Hepatocyte (in vitro differentiated cells): Measurements from ENCODE around the gene KDM4C. TPM values are rescaled to one million over a fixed set of nuclear protein-coding genes. Genes with fewer than 3 reads are reported as not detected.

ENCODE experiments used
- DNase-seq: peaks from one replicate; pipeline ENCODE4 v3.0.0-alpha.2; 2016; ENCODE audit warnings: low spot score
- H2AFZ ChIP-seq: fragments of 200-600 bp; sonication (generic); 2 replicates; pipeline ENCODE4 v1.6.0; 2016; ENCODE audit warnings: antibody characterized with exemption, mild to moderate bottlenecking
- H3K27ac ChIP-seq: fragments of 200-600 bp; sonication (generic); 2 replicates; pipeline ENCODE4 v1.5.1; 2016; ENCODE audit warnings: mild to moderate bottlenecking
- H3K27me3 ChIP-seq: fragments of 200-600 bp; sonication (generic); 2 replicates; pipeline ENCODE4 v1.6.1; 2016
- H3K36me3 ChIP-seq: fragments of 200-600 bp; sonication (generic); replicated peaks from 2 replicates; pipeline ENCODE4 v1.5.1; 2016; ENCODE audit warnings: low read depth; ENCODE audit not compliant: insufficient read depth
- H3K4me1 ChIP-seq: fragments of 200-600 bp; sonication (generic); 2 replicates; pipeline ENCODE4 v1.5.1; 2016; ENCODE audit warnings: mild to moderate bottlenecking, moderate library complexity; ENCODE audit not compliant: insufficient read depth
- H3K4me2 ChIP-seq: fragments of 200-600 bp; sonication (generic); 2 replicates; pipeline ENCODE4 v1.6.0; 2016
- H3K4me3 ChIP-seq: fragments of 200-600 bp; sonication (generic); 2 replicates; pipeline ENCODE4 v1.5.1; 2016; ENCODE audit warnings: mild to moderate bottlenecking
- H3K79me2 ChIP-seq: fragments of 200-600 bp; sonication (generic); 2 replicates; pipeline ENCODE4 v1.6.0; 2017; ENCODE audit warnings: mild to moderate bottlenecking
- H3K9me2 ChIP-seq: fragments of 200-600 bp; sonication (generic); replicated peaks from 2 replicates; pipeline ENCODE4 v1.6.0; 2017; ENCODE audit warnings: mild to moderate bottlenecking; ENCODE audit not compliant: insufficient read depth
- H3K9me3 ChIP-seq: fragments of 200-600 bp; sonication (generic); 2 replicates; pipeline ENCODE4 v1.5.1; 2016; ENCODE audit warnings: low read depth, mild to moderate bottlenecking
- H4K20me1 ChIP-seq: fragments of 200-600 bp; sonication (generic); 2 replicates; pipeline ENCODE4 v1.6.0; 2016; ENCODE audit warnings: mild to moderate bottlenecking; ENCODE audit not compliant: insufficient read depth, poor library complexity, severe bottlenecking
- EZH2 ChIP-seq: fragments of 200-600 bp; sonication (generic); IDR thresholded peaks from 2 replicates; pipeline ENCODE4 v1.6.1; 2016; ENCODE audit warnings: antibody characterized with exemption, mild to moderate bottlenecking, borderline replicate concordance
- EZH2phosphoT487 ChIP-seq: fragments of 200-600 bp; sonication (generic); IDR thresholded peaks from one replicate; pipeline ENCODE4 v1.6.1; 2018; ENCODE audit warnings: antibody characterized with exemption, mild to moderate bottlenecking, low read depth, moderate library complexity; ENCODE audit not compliant: unreplicated experiment, severe bottlenecking
- WGBS: methylation state at CpG from one replicate; pipeline ENCODE4 v1.1.6; 2016; ENCODE audit warnings: low lambda C conversion rate; ENCODE audit errors: missing lambda C conversion rate; 5-methylcytosine and 5-hydroxymethylcytosine counted together
- polyA plus RNA-seq: library from polyadenylated mRNA; unstranded; fragments of >200 nt; fragmentation: Nextera tagmentation; extraction: Ambion mirVana; gene quantifications from 2 replicates; pipeline ENCODE4 v1.2.1, GENCODE V29; 2016
- total RNA-seq: library from RNA; depleted of rRNA; stranded (reverse); fragments of >200 nt; gene quantifications from 2 replicates; pipeline ENCODE4 v1.2.3, GENCODE V29; 2014
- TF ChIP-seq, protein P1 (sequence below): fragments of 200-600 bp; sonication (generic); IDR thresholded peaks from 2 replicates; pipeline ENCODE4 v1.5.1; 2016; ENCODE audit warnings: antibody characterized with exemption, mild to moderate bottlenecking; ENCODE audit not compliant: poor library complexity

KDM4C gene
- total and polyA plus RNA-seq, 2 experiments from 2014 or later = 16.1 to 28.7 TPM

DNA sequence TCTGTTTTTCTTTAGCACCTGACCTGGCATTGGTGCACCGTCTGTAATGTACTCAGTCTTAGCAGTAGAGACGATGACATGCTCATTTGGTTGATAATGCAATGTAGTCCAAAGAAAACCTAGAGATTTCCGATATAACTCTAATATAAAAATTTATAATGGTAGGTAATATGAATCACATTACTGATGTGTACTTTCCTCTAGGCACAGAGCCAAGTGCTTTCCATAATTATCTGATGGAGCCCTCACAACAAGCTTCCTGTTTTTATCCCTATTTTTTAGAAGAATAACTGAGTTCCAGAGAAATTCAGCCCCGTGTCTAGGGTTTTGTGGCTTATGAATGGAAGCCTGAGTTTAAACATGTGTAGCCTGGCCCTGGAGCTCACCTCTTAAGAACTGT lies 53.7 kb downstream of the KDM4C start:
- no peaks in the 10 kb centered on the region for H4K20me1 ChIP-seq
- no peaks in the 10 kb centered on the region for H3K9me3 ChIP-seq
- no peaks in the 10 kb centered on the region for H3K79me2 ChIP-seq
- H2AFZ ChIP-seq = no peak overlapping the region
- no peak overlapping the region for H3K4me2 ChIP-seq
- no peak overlapping the region for H3K4me3 ChIP-seq
- H3K27me3 ChIP-seq = no peaks in the 10 kb centered on the region
- no peak overlapping the region for H3K27ac ChIP-seq
- no peaks in the 10 kb centered on the region for H3K4me1 ChIP-seq
- H3K36me3 ChIP-seq = no peaks in the 10 kb centered on the region
- no peak for DNase-seq
- TF ChIP-seq EZH2 (no peak), EZH2phosphoT487 (no peak)
- TF ChIP-seq, protein P1, sequence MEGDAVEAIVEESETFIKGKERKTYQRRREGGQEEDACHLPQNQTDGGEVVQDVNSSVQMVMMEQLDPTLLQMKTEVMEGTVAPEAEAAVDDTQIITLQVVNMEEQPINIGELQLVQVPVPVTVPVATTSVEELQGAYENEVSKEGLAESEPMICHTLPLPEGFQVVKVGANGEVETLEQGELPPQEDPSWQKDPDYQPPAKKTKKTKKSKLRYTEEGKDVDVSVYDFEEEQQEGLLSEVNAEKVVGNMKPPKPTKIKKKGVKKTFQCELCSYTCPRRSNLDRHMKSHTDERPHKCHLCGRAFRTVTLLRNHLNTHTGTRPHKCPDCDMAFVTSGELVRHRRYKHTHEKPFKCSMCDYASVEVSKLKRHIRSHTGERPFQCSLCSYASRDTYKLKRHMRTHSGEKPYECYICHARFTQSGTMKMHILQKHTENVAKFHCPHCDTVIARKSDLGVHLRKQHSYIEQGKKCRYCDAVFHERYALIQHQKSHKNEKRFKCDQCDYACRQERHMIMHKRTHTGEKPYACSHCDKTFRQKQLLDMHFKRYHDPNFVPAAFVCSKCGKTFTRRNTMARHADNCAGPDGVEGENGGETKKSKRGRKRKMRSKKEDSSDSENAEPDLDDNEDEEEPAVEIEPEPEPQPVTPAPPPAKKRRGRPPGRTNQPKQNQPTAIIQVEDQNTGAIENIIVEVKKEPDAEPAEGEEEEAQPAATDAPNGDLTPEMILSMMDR = no peak
- no peaks in the 10 kb centered on the region for H3K9me2 ChIP-seq
- 93% methylated on average over 4 of the region's 4 CpGs for WGBS

DNA sequence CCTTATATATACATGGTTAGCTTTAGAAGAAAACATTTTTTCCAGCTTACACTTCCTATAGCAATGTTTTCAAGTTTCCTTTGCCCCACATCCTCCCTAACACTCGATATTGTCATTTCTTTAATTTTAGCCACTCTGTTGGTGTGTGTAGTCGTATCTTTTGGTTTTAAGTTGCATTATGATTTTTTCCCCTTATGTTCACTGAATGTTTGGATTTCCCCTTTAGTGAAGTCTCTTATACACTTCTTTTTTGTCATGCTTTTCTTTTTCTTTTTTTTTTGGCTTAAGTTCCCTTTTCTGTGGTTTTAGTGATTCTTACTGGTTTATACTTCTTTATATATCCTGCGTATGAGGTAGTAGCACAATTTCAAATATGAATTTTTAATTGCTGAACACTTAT lies 58.8 kb downstream of the KDM4C start:
- Histone ChIP-seq H3K36me3 (no peaks in the 10 kb centered on the region), H3K4me1 (peaks cover 6% of the 10 kb centered on the region), H3K79me2 (peaks cover under 1% of the 10 kb centered on the region), H4K20me1 (no peaks in the 10 kb centered on the region), H3K4me3 (no peak overlapping the region), H3K9me2 (no peaks in the 10 kb centered on the region), H3K9me3 (no peaks in the 10 kb centered on the region), H3K27ac (no peak overlapping the region), H3K4me2 (no peak overlapping the region), H3K27me3 (no peaks in the 10 kb centered on the region), H2AFZ (no peak overlapping the region)
- no peak for DNase-seq
- TF ChIP-seq EZH2 (no peak), EZH2phosphoT487 (no peak)
- TF ChIP-seq, protein P1 = no peak
- WGBS = 98% methylated on average over 3 of the region's 3 CpGs

DNA sequence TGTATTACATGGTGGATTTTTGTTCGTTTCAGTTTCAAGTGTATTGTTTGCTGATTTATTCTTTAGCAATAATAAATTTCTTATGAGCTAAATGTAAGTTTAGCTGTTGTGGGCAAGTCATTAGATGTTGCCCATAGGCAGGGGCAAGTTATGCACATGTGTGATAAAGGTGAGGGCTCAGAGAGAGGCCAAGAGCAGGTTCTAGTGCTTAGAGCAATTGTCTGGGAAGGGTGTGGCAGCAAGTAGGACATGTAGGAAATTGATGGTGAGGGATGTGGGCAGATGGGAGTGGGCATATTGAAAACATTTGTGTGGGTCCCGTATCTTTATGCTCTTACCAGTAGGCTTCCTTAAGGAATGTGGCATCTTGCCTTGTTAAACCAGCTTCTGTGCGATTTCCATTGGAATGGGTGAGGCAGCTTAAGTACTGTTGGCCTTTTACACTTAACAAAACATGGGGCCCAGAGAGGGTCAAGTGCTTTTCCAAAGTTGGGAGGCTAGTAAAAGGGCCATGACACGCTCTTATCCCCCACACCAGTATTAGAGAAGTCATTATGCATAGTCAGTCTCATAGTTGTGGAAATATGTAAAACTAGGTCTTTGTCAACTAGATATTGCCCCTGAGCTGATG lies 60.6 kb downstream of the KDM4C start:
- no peak for DNase-seq

More for the DNA sequence above, 60.6 kb downstream of the KDM4C start:
- no peak overlapping the region for H3K4me2 ChIP-seq
- no peak overlapping the region for H2AFZ ChIP-seq
- H4K20me1 ChIP-seq = no peaks in the 10 kb centered on the region
- H3K79me2 ChIP-seq = peaks cover 9% of the 10 kb centered on the region
- no peaks in the 10 kb centered on the region for H3K36me3 ChIP-seq
- H3K4me1 ChIP-seq = peaks cover 6% of the 10 kb centered on the region
- no peaks in the 10 kb centered on the region for H3K27me3 ChIP-seq
- no peaks in the 10 kb centered on the region for H3K9me2 ChIP-seq
- TF ChIP-seq EZH2phosphoT487 (no peak), EZH2 (no peak)
- TF ChIP-seq, protein P1 = no peak
- 87% methylated on average over 4 of the region's 4 CpGs for WGBS
- H3K4me3 ChIP-seq = no peak overlapping the region
- no peak overlapping the region for H3K27ac ChIP-seq
- no peaks in the 10 kb centered on the region for H3K9me3 ChIP-seq
